ENCODE data around the gene SMOC2.
"Not testable (repeated sequence)": the region's sequence is repeated elsewhere in the genome, so short reads cannot be mapped to it uniquely, and the experiment has no call there.

SMOC2 gene

GRCh38 chr6:168670401-168670985, 229.5 kb downstream of the SMOC2 start:
- DNase-seq: no peak

GRCh38 chr6:168671028-168671862, 230.3 kb downstream of the SMOC2 start:
- no peak for DNase-seq

- no peak for DNase-seq
Observed at GRCh38 chr6:168671863-168672546, 231.0 kb downstream of the SMOC2 start.

- DNase-seq: no peak
Observed at GRCh38 chr6:168674595-168674994, 233.6 kb downstream of the SMOC2 start.

- DNase-seq: no peak
Observed at GRCh38 chr6:168675375-168675774, 234.4 kb downstream of the SMOC2 start.

- DNase-seq: no peak
Observed at GRCh38 chr6:168675933-168676551, 235.1 kb downstream of the SMOC2 start.

GRCh38 chr6:168676552-168677322, 235.8 kb downstream of the SMOC2 start:
- DNase-seq: no peak

- not testable (repeated sequence) for DNase-seq
Observed at GRCh38 chr6:168677323-168677781, 236.4 kb downstream of the SMOC2 start.

GRCh38 chr6:168678077-168678476, 237.1 kb downstream of the SMOC2 start:
- DNase-seq: no peak

- DNase-seq: no peak
Observed at GRCh38 chr6:168678588-168678987, 237.6 kb downstream of the SMOC2 start.

- no peak for DNase-seq
Observed at GRCh38 chr6:168681748-168682147, 240.8 kb downstream of the SMOC2 start.

GRCh38 chr6:168683621-168684020, 242.6 kb downstream of the SMOC2 start:
- no peak for DNase-seq

GRCh38 chr6:168684471-168684870, 243.5 kb downstream of the SMOC2 start:
- DNase-seq: no peak

GRCh38 chr6:168684906-168685305, 243.9 kb downstream of the SMOC2 start:
- no peak for DNase-seq

- DNase-seq: no peak
Observed at GRCh38 chr6:168686029-168686738, 245.2 kb downstream of the SMOC2 start.

- DNase-seq: no peak
Observed at GRCh38 chr6:168686831-168687730, 246.1 kb downstream of the SMOC2 start.

- no peak for DNase-seq
Observed at GRCh38 chr6:168690271-168690670, 249.3 kb downstream of the SMOC2 start.

- no peak for DNase-seq
Observed at GRCh38 chr6:168691774-168692173, 250.8 kb downstream of the SMOC2 start.

- DNase-seq: no peak
Observed at GRCh38 chr6:168692193-168692914, 251.4 kb downstream of the SMOC2 start.

GRCh38 chr6:168692915-168693257, 251.9 kb downstream of the SMOC2 start:
- not testable (repeated sequence) for DNase-seq

All from SW 1271 (cell line).